HG03066 (cell line): Measurements from ENCODE around the gene ECM1.

Source experiments
- ATAC-seq: cut with Tn5 transposase; IDR thresholded peaks from one replicate; pipeline ENCODE4 v1.9.1; 2021; ENCODE audit warnings: low read depth; ENCODE audit not compliant: unreplicated experiment

ECM1 gene

GRCh38 chr1:150543500-150544143, 35.7 kb downstream of the ECM1 start:
- no peak for ATAC-seq

- ATAC-seq: no peak
These were observed 36.3 kb downstream of the ECM1 start for GRCh38 chr1:150544204-150544603.

- ATAC-seq: no peak
These were observed 37.6 kb downstream of the ECM1 start for GRCh38 chr1:150545486-150546032.

GRCh38 chr1:150546294-150546937, 38.5 kb downstream of the ECM1 start:
- ATAC-seq: no peak

- ATAC-seq: no peak
These were observed 40.4 kb downstream of the ECM1 start for GRCh38 chr1:150548324-150548631.

GRCh38 chr1:150548632-150549495, 41.0 kb downstream of the ECM1 start, which contains the start of gene ADAMTSL4:
ADAMTSL4 (plus strand) TSS chr1:150549408; CDS start chr1:150552289, 2,881 bp downstream.
- ATAC-seq: no peak

GRCh38 chr1:150549496-150550221, 41.8 kb downstream of the ECM1 start:
- no peak for ATAC-seq

GRCh38 chr1:150550222-150551050, 42.5 kb downstream of the ECM1 start:
- no peak for ATAC-seq

- no peak for ATAC-seq
These were observed 43.3 kb downstream of the ECM1 start for GRCh38 chr1:150551051-150551783.

GRCh38 chr1:150551784-150552127, 43.8 kb downstream of the ECM1 start:
- ATAC-seq: no peak

GRCh38 chr1:150552128-150552910, 44.4 kb downstream of the ECM1 start:
- ATAC-seq: no peak

- ATAC-seq: no peak
These were observed 45.0 kb downstream of the ECM1 start for GRCh38 chr1:150552911-150553289.

- ATAC-seq: no peak
These were observed 45.6 kb downstream of the ECM1 start for GRCh38 chr1:150553392-150554085.

GRCh38 chr1:150554086-150554452, 46.2 kb downstream of the ECM1 start:
- ATAC-seq: no peak

- no peak for ATAC-seq
These were observed 47.5 kb downstream of the ECM1 start for GRCh38 chr1:150555198-150555970.

GRCh38 chr1:150555971-150556865, 48.3 kb downstream of the ECM1 start:
- no peak for ATAC-seq
